Astrocyte (in vitro differentiated cells and primary cell): ENCODE data around the gene CXCR5.

Experiments used
- EZH2 ChIP-seq: IDR thresholded peaks from 2 replicates; pipeline ENCODE4 v1.6.1; 2012; ENCODE audit warnings: mild to moderate bottlenecking, low read length, inconsistent platforms; ENCODE audit not compliant: insufficient read depth
- TF ChIP-seq, protein P1 (sequence below): IDR thresholded peaks from 2 replicates; pipeline ENCODE4 v1.5.1; 2011; ENCODE audit warnings: low read depth, mild to moderate bottlenecking, inconsistent platforms, low read length, moderate library complexity; ENCODE audit not compliant: insufficient read depth

DNA sequence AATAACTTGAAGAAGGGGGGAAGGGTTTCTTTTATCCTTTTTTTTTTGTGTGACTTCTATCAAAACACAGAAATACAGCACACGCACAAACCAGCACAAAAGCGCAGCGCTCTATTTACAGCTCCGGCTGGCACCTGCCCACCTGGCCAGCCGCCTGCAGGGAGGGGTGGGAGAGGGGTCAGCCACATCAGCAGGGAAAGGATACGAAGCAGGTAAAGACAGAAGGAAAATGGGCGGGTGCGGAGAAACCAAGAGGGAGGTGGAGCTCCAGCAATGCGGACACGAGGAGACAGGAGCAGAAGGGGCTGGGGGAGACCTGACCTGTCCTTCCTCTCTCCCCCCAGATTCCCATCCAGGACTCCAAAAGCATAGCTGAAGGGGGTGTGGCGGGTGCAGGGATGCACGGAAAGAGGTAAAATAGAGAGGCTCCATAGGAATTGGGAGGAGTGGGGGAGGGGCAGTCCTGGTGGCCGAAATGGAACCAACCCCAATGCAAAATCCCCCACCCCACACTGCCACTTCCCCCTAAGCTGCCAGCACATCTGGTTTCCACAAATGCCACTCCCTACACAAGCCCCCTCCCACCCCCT lies 14.1 kb downstream of the CXCR5 start:
- no peak for TF ChIP-seq EZH2
- TF ChIP-seq, protein P1, sequence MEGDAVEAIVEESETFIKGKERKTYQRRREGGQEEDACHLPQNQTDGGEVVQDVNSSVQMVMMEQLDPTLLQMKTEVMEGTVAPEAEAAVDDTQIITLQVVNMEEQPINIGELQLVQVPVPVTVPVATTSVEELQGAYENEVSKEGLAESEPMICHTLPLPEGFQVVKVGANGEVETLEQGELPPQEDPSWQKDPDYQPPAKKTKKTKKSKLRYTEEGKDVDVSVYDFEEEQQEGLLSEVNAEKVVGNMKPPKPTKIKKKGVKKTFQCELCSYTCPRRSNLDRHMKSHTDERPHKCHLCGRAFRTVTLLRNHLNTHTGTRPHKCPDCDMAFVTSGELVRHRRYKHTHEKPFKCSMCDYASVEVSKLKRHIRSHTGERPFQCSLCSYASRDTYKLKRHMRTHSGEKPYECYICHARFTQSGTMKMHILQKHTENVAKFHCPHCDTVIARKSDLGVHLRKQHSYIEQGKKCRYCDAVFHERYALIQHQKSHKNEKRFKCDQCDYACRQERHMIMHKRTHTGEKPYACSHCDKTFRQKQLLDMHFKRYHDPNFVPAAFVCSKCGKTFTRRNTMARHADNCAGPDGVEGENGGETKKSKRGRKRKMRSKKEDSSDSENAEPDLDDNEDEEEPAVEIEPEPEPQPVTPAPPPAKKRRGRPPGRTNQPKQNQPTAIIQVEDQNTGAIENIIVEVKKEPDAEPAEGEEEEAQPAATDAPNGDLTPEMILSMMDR = no peak
